Esophagus squamous epithelium (tissue), 5 donors: ENCODE results near the gene KRT15. TPM values are rescaled to one million over a fixed set of nuclear protein-coding genes. Genes with fewer than 3 reads are reported as not detected.

Experiments
- DNase-seq: peaks from one replicate; lab custom pipeline; 2025; lab: John Stamatoyannopoulos, UW
- H3K27ac ChIP-seq, 4 donors: fragments of 200-600 bp; sonication (generic); one replicate each; pipeline ENCODE4 v1.5.1; 2016 to 2019; ENCODE audit warnings: mild to moderate bottlenecking in 1 of 4
- H3K27me3 ChIP-seq, 4 donors: fragments of 200-600 bp; sonication (generic); 1 replicate in 3 of 4; 2 replicates in 1 of 4; pipeline versions ENCODE4 v1.5.1 to v1.6.0; 2017 to 2021; ENCODE audit warnings: antibody characterized with exemption in 1 of 4
- H3K36me3 ChIP-seq, 3 donors: fragments of 200-600 bp; sonication (generic); one replicate each; pipeline ENCODE4 v1.5.1; 2016 to 2019
- H3K4me1 ChIP-seq, 3 donors: fragments of 200-600 bp; sonication (generic); one replicate each; pipeline ENCODE4 v1.5.1; 2017 to 2019
- H3K4me3 ChIP-seq, 4 donors: fragments of 200-600 bp; sonication (generic); 1 replicate in 3 of 4; 2 replicates in 1 of 4; pipeline ENCODE4 v1.5.1; 2016 to 2019; ENCODE audit warnings: mild to moderate bottlenecking in 2 of 4, moderate library complexity in 1 of 4
- H3K9me3 ChIP-seq, 3 donors: fragments of 200-600 bp; sonication (generic); one replicate each; pipeline ENCODE4 v1.5.1; 2016 to 2019
- POLR2A ChIP-seq, 4 donors: fragments of 450-650 bp; IDR thresholded peaks; one replicate each; pipeline ENCODE4 v1.6.1; 2017; ENCODE audit warnings: antibody characterized with exemption in 4 of 4, mild to moderate bottlenecking in 4 of 4, moderate library complexity in 3 of 4
- WGBS, 2 donors: methylation state at CpG; one replicate each; pipeline ENCODE4 v1.1.5; 2018; 5-methylcytosine and 5-hydroxymethylcytosine counted together
- intact Hi-C: fragments of 100-400 bp; cut with DNase I; formaldehyde crosslinking; loops from one replicate; pipeline ENCODE4 v1.15.0; 2022
- total RNA-seq, 4 donors: library from RNA; depleted of rRNA; stranded (reverse); fragments of >200 nt; gene quantifications; one replicate each; pipeline ENCODE4 v1.1.0, GENCODE V29; 2016
- TF ChIP-seq, protein P1 (sequence below), 6 experiments: fragments of 450-650 bp in 4 of 6; fragments of 200-600 bp in 2 of 6; sonication (generic) in 2 of 6; IDR thresholded peaks; one replicate each; pipeline ENCODE4 v1.5.1; 2016 to 2019; ENCODE audit warnings: antibody characterized with exemption in 6 of 6, mild to moderate bottlenecking in 4 of 6, moderate library complexity in 4 of 6
- donor health status: DM: yes; HTN: yes; CAD: no.

Gene KRT15
- total RNA-seq, 4 donors from 2014 or later, result 743 to 2,833 (median 2,484) TPM

GRCh38 chr17:41529491-41529915 is 10.8 kb upstream of the KRT15 start:
- H3K27ac ChIP-seq, result peak overlapping the region in 3 of 4 donors; percentile 85 to 92 (median 88)
- H3K4me1 ChIP-seq, result peaks cover 9 to 64% (median 18%) of the 10 kb centered on the region in 3 donors
- H3K27me3 ChIP-seq, result peaks cover 0 to 72% (median 10%) of the 10 kb centered on the region in 4 donors
- peaks cover 0 to 7% (median 6%) of the 10 kb centered on the region in 3 donors for H3K36me3 ChIP-seq
- no peak for DNase-seq
- no peaks in the 10 kb centered on the region for H3K9me3 ChIP-seq
- H3K4me3 ChIP-seq, result peak overlapping the region in 3 of 4 donors; percentile 63 to 68 (median 64)
- 65 to 67% methylated on average over 3 to 4 of the region's 5 CpGs for WGBS, 2 donors
- no peak for TF ChIP-seq POLR2A (IDR thresholded peaks at IDR 0.05)
- TF ChIP-seq, protein P1, sequence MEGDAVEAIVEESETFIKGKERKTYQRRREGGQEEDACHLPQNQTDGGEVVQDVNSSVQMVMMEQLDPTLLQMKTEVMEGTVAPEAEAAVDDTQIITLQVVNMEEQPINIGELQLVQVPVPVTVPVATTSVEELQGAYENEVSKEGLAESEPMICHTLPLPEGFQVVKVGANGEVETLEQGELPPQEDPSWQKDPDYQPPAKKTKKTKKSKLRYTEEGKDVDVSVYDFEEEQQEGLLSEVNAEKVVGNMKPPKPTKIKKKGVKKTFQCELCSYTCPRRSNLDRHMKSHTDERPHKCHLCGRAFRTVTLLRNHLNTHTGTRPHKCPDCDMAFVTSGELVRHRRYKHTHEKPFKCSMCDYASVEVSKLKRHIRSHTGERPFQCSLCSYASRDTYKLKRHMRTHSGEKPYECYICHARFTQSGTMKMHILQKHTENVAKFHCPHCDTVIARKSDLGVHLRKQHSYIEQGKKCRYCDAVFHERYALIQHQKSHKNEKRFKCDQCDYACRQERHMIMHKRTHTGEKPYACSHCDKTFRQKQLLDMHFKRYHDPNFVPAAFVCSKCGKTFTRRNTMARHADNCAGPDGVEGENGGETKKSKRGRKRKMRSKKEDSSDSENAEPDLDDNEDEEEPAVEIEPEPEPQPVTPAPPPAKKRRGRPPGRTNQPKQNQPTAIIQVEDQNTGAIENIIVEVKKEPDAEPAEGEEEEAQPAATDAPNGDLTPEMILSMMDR (IDR thresholded peaks at IDR 0.05), result no peak
- intact Hi-C loops, result no loop called here

DNA sequence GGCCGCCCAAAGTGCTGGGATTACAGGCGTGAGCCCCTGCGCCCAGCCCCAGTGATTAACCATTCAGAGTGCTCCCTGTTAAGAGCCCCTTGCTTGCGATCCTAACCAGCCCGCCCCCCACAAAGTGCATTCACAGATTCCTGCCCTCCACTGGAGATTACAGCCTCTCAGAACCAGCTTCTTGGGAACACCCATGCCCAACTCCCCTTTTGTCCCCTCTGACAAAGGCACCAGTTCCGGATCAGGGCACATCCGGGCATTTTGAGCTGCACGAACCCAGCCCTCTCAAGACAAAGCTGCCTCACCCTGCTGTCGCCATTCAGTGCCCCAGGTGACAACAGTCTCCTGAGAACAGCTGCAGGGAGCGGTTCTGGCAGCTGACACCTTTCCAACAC is 10.3 kb upstream of the KRT15 start:
- no peak for TF ChIP-seq POLR2A (IDR thresholded peaks at IDR 0.05)
- TF ChIP-seq, protein P1 (IDR thresholded peaks at IDR 0.05), result no peak
- peaks cover 9 to 70% (median 18%) of the 10 kb centered on the region in 3 donors for H3K4me1 ChIP-seq
- no peak for DNase-seq
- H3K27ac ChIP-seq, result peak overlapping the region; percentile 83 to 92 (median 86)
- peaks cover 0 to 72% (median 10%) of the 10 kb centered on the region in 4 donors for H3K27me3 ChIP-seq
- WGBS, 2 donors, result 43 to 50% methylated on average over 4 to 7 of the region's 10 CpGs
- intact Hi-C loops, result no loop called here
- H3K9me3 ChIP-seq, result no peaks in the 10 kb centered on the region
- peak overlapping the region in 3 of 4 donors; percentile 63 to 68 (median 64) for H3K4me3 ChIP-seq
- H3K36me3 ChIP-seq, result peaks cover 0 to 9% (median 7%) of the 10 kb centered on the region in 3 donors

DNA sequence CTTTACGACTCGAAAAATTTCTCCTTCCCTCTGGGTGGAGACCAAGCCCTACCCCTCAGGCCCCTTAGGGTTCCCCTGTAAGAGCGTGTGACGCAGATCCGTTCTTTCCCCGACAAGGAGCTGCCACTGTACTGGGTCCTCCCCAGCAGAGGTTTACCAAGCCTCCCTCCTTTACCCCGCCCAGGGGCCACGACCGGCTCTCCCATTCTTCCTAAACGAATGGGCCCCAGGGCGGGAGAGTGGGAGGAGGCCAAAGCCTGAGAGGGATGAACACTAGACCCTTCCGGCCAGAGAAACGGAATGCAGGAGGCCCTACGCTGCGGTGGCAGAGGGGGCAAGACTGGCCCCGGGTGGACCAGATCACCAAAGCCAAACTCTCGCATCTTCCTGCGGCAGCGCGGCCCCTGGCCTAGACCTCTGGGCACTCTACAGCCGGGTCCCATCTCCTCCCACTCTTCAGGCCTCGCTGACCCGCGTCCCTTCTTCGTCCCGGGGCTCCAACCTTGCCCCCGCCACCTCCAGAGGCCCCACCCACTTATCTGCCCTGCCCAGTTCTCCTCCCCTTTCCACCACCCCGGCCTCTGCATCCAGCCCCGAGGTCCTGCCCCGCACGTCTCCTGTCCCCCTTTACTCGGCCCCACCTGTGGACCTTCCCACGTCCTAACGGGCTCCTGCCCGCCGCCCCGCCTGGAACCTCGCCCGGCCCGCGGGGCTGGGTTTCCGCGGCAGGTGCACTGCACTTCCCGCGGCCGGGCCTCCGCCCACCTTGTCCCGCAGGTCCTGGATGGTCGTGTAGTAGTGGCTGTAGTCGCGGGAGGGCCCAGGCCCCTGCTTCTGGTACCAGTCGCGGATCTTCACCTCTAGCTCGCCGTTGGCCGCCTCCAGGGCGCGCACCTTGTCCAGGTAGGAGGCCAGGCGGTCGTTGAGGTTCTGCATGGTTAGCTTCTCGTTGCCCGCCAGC is 8.7 kb upstream of the KRT15 start:
- Histone ChIP-seq H3K9me3 (no peaks in the 10 kb centered on the region), H3K27me3 (peaks cover 0 to 66% (median 10%) of the 10 kb centered on the region in 4 donors), H3K27ac (peak overlapping the region; percentile 83 to 92 (median 86)), H3K4me3 (peak overlapping the region; percentile 46 to 68 (median 64)), H3K36me3 (peaks cover 0 to 9% (median 7%) of the 10 kb centered on the region in 3 donors), H3K4me1 (peaks cover 9 to 75% (median 21%) of the 10 kb centered on the region in 3 donors)
- TF ChIP-seq POLR2A (IDR thresholded peaks at IDR 0.05), result no peak
- TF ChIP-seq, protein P1 (IDR thresholded peaks at IDR 0.05), result no peak
- no peak for DNase-seq
- WGBS, 2 donors, result 6 to 24% methylated on average over 20 to 25 of the region's 62 CpGs
- intact Hi-C loops, result no loop called here

DNA sequence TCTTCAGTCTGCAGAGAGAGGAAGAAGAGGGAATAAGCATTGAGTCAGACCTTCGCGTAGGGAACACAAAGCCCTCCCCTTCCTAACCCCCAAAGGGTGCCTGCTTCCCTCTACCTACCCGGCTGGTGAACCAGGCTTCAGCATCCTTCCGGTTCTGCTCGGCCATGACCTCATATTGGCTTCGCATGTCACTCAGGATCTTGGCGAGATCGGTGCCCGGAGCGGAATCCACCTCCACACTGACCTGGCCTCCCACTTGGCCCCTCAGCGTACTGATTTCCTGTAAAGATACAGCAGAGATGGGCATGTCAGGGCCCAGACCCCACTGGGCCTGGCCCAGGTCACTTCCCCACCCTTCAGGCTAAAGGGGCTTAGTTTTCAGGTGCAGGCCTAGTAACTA is 5.6 kb upstream of the KRT15 start:
- Histone ChIP-seq H3K27me3 (peaks cover 0 to 62% (median 10%) of the 10 kb centered on the region in 4 donors), H3K27ac (peak overlapping the region; percentile 68 to 92 (median 84)), H3K9me3 (no peaks in the 10 kb centered on the region), H3K4me1 (peaks cover 23 to 90% (median 34%) of the 10 kb centered on the region in 3 donors), H3K36me3 (peaks cover 0 to 9% (median 7%) of the 10 kb centered on the region in 3 donors), H3K4me3 (peak overlapping the region; percentile 7 to 68 (median 64))
- TF ChIP-seq, protein P1 (IDR thresholded peaks at IDR 0.05), result no peak
- no peak for TF ChIP-seq POLR2A (IDR thresholded peaks at IDR 0.05)
- WGBS, 2 donors, result 70 to 80% methylated on average over 1 to 4 of the region's 11 CpGs
- intact Hi-C loops, result no loop called here
- no peak for DNase-seq
